Stimulated activated effector memory CD8-positive, alpha-beta T cell treated with anti-CD3 and anti-CD28 coated beads, Interleukin-12 subunit alpha, Interleukin-12 subunit beta, amount 100 ng/mL, for 72 hours (primary cell): ENCODE measurements around the gene SMARCA1.

ENCODE experiments used
- ATAC-seq: fragments of 150-1000 bp; cut with Tn5 transposase; 2 replicates; pipeline ENCODE4 v1.10.0; 2021
- DNase-seq, 2 donors: peaks; one replicate each; pipeline ENCODE4 v3.0.0; 2021 to 2022; ENCODE audit warnings: low spot score in 2 of 2
- H3K27ac Mint-ChIP-seq: one replicate; pipeline ENCODE4 v1.8.0; 2022; ENCODE audit warnings: mild to moderate bottlenecking, mixed read lengths
- H3K36me3 Mint-ChIP-seq: one replicate; pipeline ENCODE4 v1.8.0; 2022; ENCODE audit warnings: mild to moderate bottlenecking, mixed read lengths
- H3K4me1 Mint-ChIP-seq: one replicate; pipeline ENCODE4 v1.8.0; 2022; ENCODE audit warnings: mixed read lengths
- H3K4me3 Mint-ChIP-seq: one replicate; pipeline ENCODE4 v1.8.0; 2022; ENCODE audit warnings: mild to moderate bottlenecking, mixed read lengths
- H3K9me3 Mint-ChIP-seq: one replicate; pipeline ENCODE4 v1.8.0; 2022; ENCODE audit warnings: mixed read lengths

Gene SMARCA1

GRCh38 chrX:129511689-129512088 lies 11.6 kb downstream of the SMARCA1 start:
- Mint-ChIP-seq H3K36me3 (no peaks in the 10 kb centered on the region), H3K4me1 (no peaks in the 10 kb centered on the region), H3K9me3 (no peaks in the 10 kb centered on the region), H3K4me3 (no peak overlapping the region), H3K27ac (no peak overlapping the region)
- DNase-seq = no peak
- ATAC-seq = no peak

GRCh38 chrX:129510331-129510730 lies 13.0 kb downstream of the SMARCA1 start:
- ATAC-seq (no peak), DNase-seq (no peak)
- Mint-ChIP-seq H3K4me3 (no peak overlapping the region), H3K27ac (no peak overlapping the region), H3K9me3 (no peaks in the 10 kb centered on the region), H3K36me3 (no peaks in the 10 kb centered on the region), H3K4me1 (no peaks in the 10 kb centered on the region)

- Mint-ChIP-seq H3K4me3 (no peak overlapping the region), H3K36me3 (no peaks in the 10 kb centered on the region), H3K27ac (no peak overlapping the region), H3K4me1 (no peaks in the 10 kb centered on the region), H3K9me3 (no peaks in the 10 kb centered on the region)
- no peak for ATAC-seq
- DNase-seq = no peak
Observed at GRCh38 chrX:129497146-129497843, 26.0 kb downstream of the SMARCA1 start.

DNA sequence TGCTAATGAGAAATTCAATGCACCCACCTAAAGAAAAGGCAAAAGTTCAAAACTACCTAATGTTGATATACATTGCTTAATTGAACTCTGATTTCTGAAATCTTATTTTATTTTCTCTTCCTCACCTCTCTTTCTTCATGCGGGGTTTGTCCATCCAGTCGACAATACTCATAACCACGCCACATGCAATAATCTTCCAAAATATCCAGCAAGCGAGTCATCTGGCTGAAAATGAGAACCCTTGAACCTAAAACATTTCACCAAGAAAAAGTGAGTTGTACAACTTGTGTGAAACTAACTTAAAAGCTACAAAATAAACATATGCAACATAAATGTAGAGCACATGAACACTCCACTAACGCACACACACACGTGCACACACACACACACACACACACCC lies 26.7 kb downstream of the SMARCA1 start:
- no peaks in the 10 kb centered on the region for H3K4me1 Mint-ChIP-seq
- no peak overlapping the region for H3K4me3 Mint-ChIP-seq
- DNase-seq (no peak), ATAC-seq (no peak)
- H3K9me3 Mint-ChIP-seq = no peaks in the 10 kb centered on the region
- H3K27ac Mint-ChIP-seq = no peak overlapping the region
- no peaks in the 10 kb centered on the region for H3K36me3 Mint-ChIP-seq

DNA sequence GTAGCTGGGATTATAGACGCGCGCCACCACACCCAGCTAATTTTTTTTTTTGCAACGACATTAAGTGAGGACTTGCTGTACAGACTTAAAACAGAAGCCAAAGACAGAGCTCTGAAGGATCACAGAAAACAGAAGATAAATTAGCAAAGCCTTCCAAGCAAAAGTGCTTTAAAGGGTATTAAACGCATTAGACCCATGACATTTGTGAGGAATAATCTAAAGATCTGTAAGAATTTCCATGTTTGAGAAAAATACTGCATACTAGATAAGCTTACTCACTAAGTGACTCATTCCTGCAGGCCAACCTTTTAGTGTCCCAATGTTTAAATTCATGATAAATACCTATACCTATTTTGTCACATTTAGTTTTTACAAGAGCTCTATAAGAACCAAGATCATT lies 27.4 kb downstream of the SMARCA1 start:
- DNase-seq = no peak
- Mint-ChIP-seq H3K4me1 (no peaks in the 10 kb centered on the region), H3K27ac (no peak overlapping the region), H3K36me3 (no peaks in the 10 kb centered on the region), H3K9me3 (no peaks in the 10 kb centered on the region), H3K4me3 (no peak overlapping the region)
- ATAC-seq = no peak

GRCh38 chrX:129494887-129495286 lies 28.4 kb downstream of the SMARCA1 start:
- Mint-ChIP-seq H3K4me1 (no peaks in the 10 kb centered on the region), H3K36me3 (no peaks in the 10 kb centered on the region), H3K4me3 (no peak overlapping the region), H3K9me3 (no peaks in the 10 kb centered on the region), H3K27ac (no peak overlapping the region)
- no peak for ATAC-seq
- DNase-seq = no peak

GRCh38 chrX:129493643-129494042 lies 29.6 kb downstream of the SMARCA1 start:
- ATAC-seq = no peak
- DNase-seq = no peak
- H3K36me3 Mint-ChIP-seq = no peaks in the 10 kb centered on the region
- no peaks in the 10 kb centered on the region for H3K9me3 Mint-ChIP-seq
- H3K4me1 Mint-ChIP-seq = no peaks in the 10 kb centered on the region
- H3K27ac Mint-ChIP-seq = no peak overlapping the region
- H3K4me3 Mint-ChIP-seq = no peak overlapping the region

DNA sequence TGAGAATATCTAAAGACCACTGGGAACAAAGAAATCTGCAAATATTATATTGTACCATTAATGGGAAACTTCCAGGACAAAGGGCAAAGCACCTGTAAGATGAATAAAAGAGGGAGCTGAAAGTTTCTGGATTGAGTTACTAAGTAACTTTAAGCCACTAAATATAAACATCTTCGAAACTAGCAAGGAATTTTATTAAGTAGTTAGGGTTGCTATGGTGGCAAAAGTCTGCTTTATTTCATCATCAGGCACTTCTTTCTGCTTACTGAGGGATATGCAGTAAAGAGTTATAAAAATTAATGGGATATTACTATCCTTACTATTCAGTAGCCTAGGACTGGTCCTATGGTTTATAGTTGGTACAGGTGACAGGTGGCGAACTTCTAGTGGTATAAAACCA lies 33.0 kb downstream of the SMARCA1 start:
- no peaks in the 10 kb centered on the region for H3K4me1 Mint-ChIP-seq
- H3K9me3 Mint-ChIP-seq = no peaks in the 10 kb centered on the region
- H3K36me3 Mint-ChIP-seq = no peaks in the 10 kb centered on the region
- ATAC-seq = no peak
- H3K4me3 Mint-ChIP-seq = no peak overlapping the region
- no peak for DNase-seq
- H3K27ac Mint-ChIP-seq = no peak overlapping the region

- Mint-ChIP-seq H3K4me3 (no peak overlapping the region), H3K9me3 (no peaks in the 10 kb centered on the region), H3K27ac (no peak overlapping the region), H3K36me3 (no peaks in the 10 kb centered on the region), H3K4me1 (no peaks in the 10 kb centered on the region)
- DNase-seq = no peak
- ATAC-seq = no peak
Observed at GRCh38 chrX:129488359-129488758, 34.9 kb downstream of the SMARCA1 start.

GRCh38 chrX:129480889-129481288 lies 42.4 kb downstream of the SMARCA1 start:
- no peaks in the 10 kb centered on the region for H3K36me3 Mint-ChIP-seq
- H3K4me1 Mint-ChIP-seq = no peaks in the 10 kb centered on the region
- H3K4me3 Mint-ChIP-seq = no peak overlapping the region
- no peak for DNase-seq
- ATAC-seq = no peak
- H3K9me3 Mint-ChIP-seq = no peaks in the 10 kb centered on the region
- H3K27ac Mint-ChIP-seq = no peak overlapping the region

DNA sequence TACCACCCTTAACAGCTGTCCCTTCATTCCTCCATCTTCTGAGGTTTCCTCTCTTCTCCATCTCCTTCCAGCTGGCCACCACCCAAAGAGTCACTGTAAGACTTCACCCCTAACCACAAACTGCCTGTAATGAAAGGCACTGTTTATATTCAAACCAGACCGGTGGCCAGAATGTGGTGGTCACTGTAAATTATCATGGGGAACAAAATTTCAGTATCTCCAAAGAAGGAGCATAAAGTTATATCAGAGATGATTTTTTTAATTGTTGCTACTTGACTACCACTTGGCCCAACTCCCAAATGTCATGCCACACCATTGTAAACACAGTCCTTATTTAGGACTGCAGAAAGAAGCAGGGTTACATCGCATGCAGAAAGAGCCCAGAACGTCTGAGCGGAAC lies 44.8 kb downstream of the SMARCA1 start:
- Mint-ChIP-seq H3K4me3 (no peak overlapping the region), H3K4me1 (no peaks in the 10 kb centered on the region), H3K36me3 (no peaks in the 10 kb centered on the region), H3K27ac (no peak overlapping the region), H3K9me3 (no peaks in the 10 kb centered on the region)
- no peak for DNase-seq
- ATAC-seq = no peak

DNA sequence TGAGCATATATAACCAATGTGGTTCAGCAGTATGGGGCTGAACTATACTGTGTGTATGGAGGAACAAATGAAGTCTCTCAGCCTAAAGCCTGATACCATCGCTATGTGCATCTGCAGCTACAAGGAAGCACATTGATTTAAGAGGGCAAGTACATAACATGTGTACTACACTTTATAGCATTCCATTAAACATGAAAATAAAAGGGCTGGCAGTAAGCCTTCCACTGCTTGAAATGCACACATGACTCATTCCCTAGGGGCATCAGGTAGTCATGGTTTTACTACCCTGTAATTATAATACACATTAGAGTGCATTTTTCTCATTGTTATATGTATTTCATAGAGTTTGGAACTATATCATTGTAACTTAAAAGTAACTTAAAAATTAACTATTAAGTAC lies 51.2 kb downstream of the SMARCA1 start:
- Mint-ChIP-seq H3K4me3 (no peak overlapping the region), H3K27ac (no peak overlapping the region), H3K4me1 (no peaks in the 10 kb centered on the region), H3K36me3 (no peaks in the 10 kb centered on the region), H3K9me3 (no peaks in the 10 kb centered on the region)
- ATAC-seq = no peak
- no peak for DNase-seq

DNA sequence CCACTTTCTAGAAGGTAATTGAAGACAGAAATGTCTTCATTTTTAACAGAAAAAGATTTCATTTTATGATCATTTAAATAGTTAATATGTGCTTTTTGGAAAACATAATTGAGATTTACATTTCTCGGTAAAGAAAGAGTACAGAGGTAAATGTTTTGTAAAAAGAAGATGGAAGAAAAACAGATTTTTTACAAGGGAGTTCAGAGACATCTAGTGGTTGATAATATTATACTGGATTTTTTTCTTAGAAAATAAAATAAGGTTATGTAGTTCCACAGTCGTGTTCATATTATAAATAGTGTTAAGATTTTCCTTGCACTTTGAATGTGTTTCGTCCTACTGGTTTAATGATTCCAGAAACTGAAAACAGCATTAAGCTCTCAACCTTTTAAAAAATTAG lies 60.6 kb downstream of the SMARCA1 start:
- no peak for DNase-seq
- ATAC-seq = no peak
- no peak overlapping the region for H3K4me3 Mint-ChIP-seq
- H3K27ac Mint-ChIP-seq = no peak overlapping the region
- no peaks in the 10 kb centered on the region for H3K9me3 Mint-ChIP-seq
- no peaks in the 10 kb centered on the region for H3K4me1 Mint-ChIP-seq
- no peaks in the 10 kb centered on the region for H3K36me3 Mint-ChIP-seq

- H3K27ac Mint-ChIP-seq = no peak overlapping the region
- no peak overlapping the region for H3K4me3 Mint-ChIP-seq
- H3K9me3 Mint-ChIP-seq = no peaks in the 10 kb centered on the region
- DNase-seq = no peak
- no peaks in the 10 kb centered on the region for H3K36me3 Mint-ChIP-seq
- no peak for ATAC-seq
- H3K4me1 Mint-ChIP-seq = no peaks in the 10 kb centered on the region
Observed at GRCh38 chrX:129461801-129462456, 61.4 kb downstream of the SMARCA1 start.

- Mint-ChIP-seq H3K27ac (no peak overlapping the region), H3K9me3 (no peaks in the 10 kb centered on the region), H3K36me3 (no peaks in the 10 kb centered on the region), H3K4me3 (no peak overlapping the region), H3K4me1 (no peaks in the 10 kb centered on the region)
- DNase-seq (no peak), ATAC-seq (no peak)
Observed at GRCh38 chrX:129452523-129452922, 70.8 kb downstream of the SMARCA1 start.

GRCh38 chrX:129450123-129450522 lies 73.2 kb downstream of the SMARCA1 start:
- DNase-seq (no peak), ATAC-seq (no peak)
- H3K27ac Mint-ChIP-seq = no peak overlapping the region
- H3K9me3 Mint-ChIP-seq = no peaks in the 10 kb centered on the region
- no peaks in the 10 kb centered on the region for H3K4me1 Mint-ChIP-seq
- H3K4me3 Mint-ChIP-seq = no peak overlapping the region
- H3K36me3 Mint-ChIP-seq = no peaks in the 10 kb centered on the region
